IMR-90 (cell line): ENCODE results near the gene CCDC146. TPM values are rescaled to one million over a fixed set of nuclear protein-coding genes. Genes with fewer than 3 reads are reported as not detected.

Experiments
- ATAC-seq: fragments of 200-7000 bp; cut with Tn5 transposase; 2 replicates; pipeline ENCODE4 v1.9.1; 2020; ENCODE audit warnings: low read depth, mild to moderate bottlenecking, moderate library complexity
- BruUV-seq: library from RNA; stranded (reverse); fragments of 400-500 nt; replicated peaks from 2 replicates; lab custom pipeline; 2021; lab: Mats Ljungman, UMichigan
- CTCF ChIA-PET: fragments of 300-600 bp; formaldehyde crosslinking; extraction: SDS; loops from one replicate; lab custom pipeline; 2021; ENCODE audit warnings: antibody characterized with exemption; lab: Yijun Ruan, JAX
- POLR2A ChIA-PET: fragments of 300-600 bp; sonication (Branson Sonifier 250); formaldehyde crosslinking; loops from one replicate; lab custom pipeline; 2022; ENCODE audit warnings: antibody characterized with exemption; ENCODE audit not compliant: unreplicated experiment; lab: Charles Lee
- DNase-seq: peaks from one replicate; pipeline ENCODE4 v3.0.0; 2013
- H2AFZ ChIP-seq: replicated peaks from 2 replicates; pipeline ENCODE3; 2013; ENCODE audit warnings: low read length, mild to moderate bottlenecking; ENCODE audit not compliant: poor library complexity
- H2AK5ac ChIP-seq: 2 replicates; pipeline ENCODE4 v1.6.1; 2013; ENCODE audit warnings: low read depth, low read length, inconsistent platforms
- H2AK9ac ChIP-seq: replicated peaks from 2 replicates; pipeline ENCODE3; 2013; ENCODE audit warnings: mild to moderate bottlenecking, low read depth, low read length, moderate library complexity; ENCODE audit not compliant: poor library complexity
- H2BK120ac ChIP-seq: 2 replicates; pipeline ENCODE4 v1.6.1; 2013; ENCODE audit warnings: low read depth, low read length, inconsistent platforms
- H2BK15ac ChIP-seq: 3 replicates; pipeline ENCODE4 v1.6.1; 2013; ENCODE audit warnings: low read depth, low read length, inconsistent platforms
- H2BK20ac ChIP-seq: 2 replicates; pipeline ENCODE4 v1.6.1; 2013; ENCODE audit warnings: low read depth, mild to moderate bottlenecking, inconsistent platforms, low read length, moderate library complexity
- H2BK5ac ChIP-seq: 2 replicates; pipeline ENCODE4 v1.6.1; 2013; ENCODE audit warnings: mild to moderate bottlenecking, low read depth, low read length, inconsistent platforms; ENCODE audit not compliant: poor library complexity, severe bottlenecking
- H3K14ac ChIP-seq: replicated peaks from 2 replicates; pipeline ENCODE4 v1.6.1; 2013; ENCODE audit warnings: low read depth, low read length, inconsistent platforms
- H3K18ac ChIP-seq: 2 replicates; pipeline ENCODE4 v1.6.1; 2013; ENCODE audit warnings: low read depth, low read length, control low read depth
- H3K23ac ChIP-seq: 2 replicates; pipeline ENCODE4 v1.6.1; 2013; ENCODE audit warnings: low read depth, low read length, inconsistent platforms
- H3K27ac ChIP-seq: 2 replicates; pipeline ENCODE4 v1.5.1; 2013; ENCODE audit warnings: mild to moderate bottlenecking, control low read depth, low read length; ENCODE audit not compliant: insufficient read depth
- H3K27me3 ChIP-seq: 2 replicates; pipeline ENCODE4 v1.6.1; 2013; ENCODE audit warnings: low read length; ENCODE audit not compliant: control insufficient read depth, insufficient read depth
- H3K36me3 ChIP-seq: 2 replicates; pipeline ENCODE4 v1.6.1; 2013; ENCODE audit warnings: low read length, mixed read lengths; ENCODE audit not compliant: control insufficient read depth, insufficient read depth
- H3K4ac ChIP-seq: 2 replicates; pipeline ENCODE4 v1.6.1; 2013; ENCODE audit warnings: low read depth, low read length, inconsistent platforms
- H3K4me1 ChIP-seq: 2 replicates; pipeline ENCODE4 v1.6.1; 2013; ENCODE audit warnings: low read length, mixed read lengths; ENCODE audit not compliant: control insufficient read depth, insufficient read depth
- H3K4me2 ChIP-seq: 2 replicates; pipeline ENCODE4 v1.6.1; 2013; ENCODE audit warnings: low read depth, mild to moderate bottlenecking, control low read depth, low read length, moderate library complexity
- H3K4me3 ChIP-seq: 2 replicates; pipeline ENCODE4 v1.5.1; 2013; ENCODE audit warnings: low read depth, mild to moderate bottlenecking, control low read depth, low read length, moderate library complexity; ENCODE audit not compliant: insufficient read depth
- H3K56ac ChIP-seq: 2 replicates; pipeline ENCODE4 v1.6.1; 2013; ENCODE audit warnings: low read length, inconsistent platforms; ENCODE audit not compliant: insufficient read depth; ENCODE audit errors: extremely low read depth
- H3K79me1 ChIP-seq, 2 experiments: 2 replicates each; pipeline ENCODE4 v1.6.1; 2013; ENCODE audit warnings: low read length in 2 of 2, inconsistent platforms in 1 of 2, low read depth in 1 of 2
- H3K9ac ChIP-seq: 2 replicates; pipeline ENCODE4 v1.6.1; 2013; ENCODE audit warnings: low read depth, low read length, control low read depth
- H3K9me1 ChIP-seq: 2 replicates; pipeline ENCODE4 v1.6.1; 2013; ENCODE audit warnings: low read length, inconsistent platforms; ENCODE audit not compliant: insufficient read depth
- H3K9me3 ChIP-seq: 2 replicates; pipeline ENCODE4 v1.6.1; 2013; ENCODE audit warnings: low read length; ENCODE audit not compliant: control insufficient read depth, insufficient read depth
- H4K20me1 ChIP-seq: 2 replicates; pipeline ENCODE4 v1.6.1; 2013; ENCODE audit warnings: low read length, inconsistent platforms; ENCODE audit not compliant: insufficient read depth
- H4K5ac ChIP-seq: 2 replicates; pipeline ENCODE4 v1.6.1; 2013; ENCODE audit warnings: mild to moderate bottlenecking, low read depth, low read length, control low read depth
- H4K8ac ChIP-seq, 2 experiments: 2 replicates each; pipeline ENCODE4 v1.6.1; 2013; ENCODE audit warnings: low read depth in 2 of 2, low read length in 2 of 2, control low read depth in 1 of 2, inconsistent platforms in 1 of 2
- H4K91ac ChIP-seq: 2 replicates; pipeline ENCODE4 v1.6.1; 2013; ENCODE audit warnings: low read depth, low read length, inconsistent platforms; ENCODE audit not compliant: insufficient read depth
- CEBPB ChIP-seq: IDR thresholded peaks from 2 replicates; pipeline ENCODE4 v1.6.1; 2012; ENCODE audit warnings: low read depth, low read length, improper control_type of control experiment
- CHD1 ChIP-seq: IDR thresholded peaks from 2 replicates; pipeline ENCODE4 v1.6.1; 2012; ENCODE audit warnings: low read depth, low read length, improper control_type of control experiment
- ELK1 ChIP-seq: fragments of 150-350 bp; IDR thresholded peaks from 2 replicates; pipeline ENCODE4 v1.6.1; 2016; ENCODE audit warnings: low read depth, mild to moderate bottlenecking, low read length, moderate library complexity, borderline replicate concordance
- FOS ChIP-seq: fragments of 150-350 bp; IDR thresholded peaks from 2 replicates; pipeline ENCODE4 v1.6.1; 2016; ENCODE audit warnings: low read depth, low read length
- MAZ ChIP-seq: IDR thresholded peaks from 2 replicates; pipeline ENCODE4 v1.6.1; 2012; ENCODE audit warnings: low read depth, mild to moderate bottlenecking, low read length, improper control_type of control experiment, moderate library complexity, borderline replicate concordance
- WGBS, 2 experiments: methylation state at CpG; one replicate each; pipeline versions ENCODE4 v1.1.5 to v1.1.7; 2013; ENCODE audit warnings: missing lambda C conversion rate in 2 of 2; ENCODE audit not compliant: insufficient read length in 1 of 2; ENCODE audit errors: extremely low coverage in 2 of 2; 5-methylcytosine and 5-hydroxymethylcytosine counted together
- dilution Hi-C: fragments of 300-500 bp; cut with HindIII; formaldehyde crosslinking; loops from one replicate; pipeline ENCODE4 v1.14.3; 2018; ENCODE audit warnings: low sequenced_read_pairs; ENCODE audit not compliant: unreplicated experiment
- in situ Hi-C: fragments of 300-500 bp; cut with MboI; formaldehyde crosslinking; loops from 3 replicates; pipeline ENCODE4 v1.14.3; 2019; ENCODE audit warnings: low sequenced_read_pairs, inconsistent platforms, mixed read lengths
- intact Hi-C: fragments of 100-400 bp; cut with micrococcal nuclease; formaldehyde crosslinking; loops from 2 replicates; pipeline ENCODE4 v1.10.0; 2022
- polyA plus RNA-seq, 3 experiments: library from polyadenylated mRNA; depleted of rRNA; stranded (reverse); fragments of >200 nt; gene quantifications; 2 replicates each; pipeline ENCODE4 v1.2.3, GENCODE V29; 2012; ENCODE audit warnings: low replicate concordance in 1 of 3
- total RNA-seq: library from RNA; depleted of rRNA; stranded (reverse); fragments of >200 nt; gene quantifications from 2 replicates; pipeline ENCODE4 v1.2.3, GENCODE V29; 2012

The CCDC146 gene
- total and polyA plus RNA-seq, 2 of the 4 experiments (the other 2 are of a cell fraction), result 0.54 to 1.7 TPM

GRCh38 chr7:77308792-77309191, 186.4 kb downstream of the CCDC146 start:
- no peak overlapping the region for H2BK5ac ChIP-seq
- DNase-seq (no peak), ATAC-seq (no peak)
- no peak overlapping the region for H2AFZ ChIP-seq
- peak overlapping the region; percentile 47; the same call in 1 of the 2 replicates for H2AK5ac ChIP-seq
- no peak overlapping the region for H4K8ac ChIP-seq
- no peak overlapping the region for H3K14ac ChIP-seq
- no peak overlapping the region for H2BK15ac ChIP-seq
- H3K4me1 ChIP-seq, result peaks cover 8% of the 10 kb centered on the region
- peak overlapping the region; percentile 35 for H3K4ac ChIP-seq
- H2BK20ac ChIP-seq, result no peak overlapping the region
- H3K79me1 ChIP-seq, result no peaks in the 10 kb centered on the region
- no peak overlapping the region for H3K4me2 ChIP-seq
- in situ Hi-C loops (no loop called here), dilution Hi-C loops (no loop called here), intact Hi-C loops (no loop called here)
- H3K56ac ChIP-seq, result no peak overlapping the region
- H3K4me3 ChIP-seq, result no peak overlapping the region
- TF ChIP-seq MAZ (no peak), CHD1 (no peak), CEBPB (no peak), FOS (no peak), ELK1 (no peak)
- peaks cover 2% of the 10 kb centered on the region; the same call in 1 of the 2 replicates for H3K9me3 ChIP-seq
- H4K91ac ChIP-seq, result no peak overlapping the region
- no peak overlapping the region for H3K9ac ChIP-seq
- ChIA-PET POLR2A (no interaction called here), CTCF (no interaction called here)
- peaks cover 2% of the 10 kb centered on the region; the same call in 1 of the 2 replicates for H3K36me3 ChIP-seq
- no peak overlapping the region for H4K5ac ChIP-seq
- no TSS peak for BruUV-seq
- no peak overlapping the region for H3K18ac ChIP-seq
- H4K20me1 ChIP-seq, result no peaks in the 10 kb centered on the region
- H3K23ac ChIP-seq, result no peak overlapping the region
- no peaks in the 10 kb centered on the region for H3K27me3 ChIP-seq
- no peak overlapping the region for H3K27ac ChIP-seq
- no peak overlapping the region for H2BK120ac ChIP-seq
- peaks cover 2% of the 10 kb centered on the region; the same call in 1 of the 2 replicates for H3K9me1 ChIP-seq
- H2AK9ac ChIP-seq, result no peak overlapping the region
- WGBS, 2 experiments, result 75% methylated on average over 4 of the region's 4 CpGs; no CpG with 5 or more reads in 1 of the 2 experiments
